Upper lobe of left lung (tissue), 4 donors: Measurements from ENCODE around the gene KBTBD4.

Source experiments
- CTCF ChIP-seq, 6 experiments: fragments of 450-650 bp in 4 of 6; fragments of 200-600 bp in 2 of 6; sonication (generic) in 2 of 6; IDR thresholded peaks; one replicate each; pipeline ENCODE4 v1.5.1; 2016 to 2019; ENCODE audit warnings: antibody characterized with exemption in 6 of 6
- EP300 ChIP-seq, 4 donors: sonication (generic); formaldehyde crosslinking; IDR thresholded peaks; one replicate each; pipeline ENCODE4 v1.5.1; 2017; ENCODE audit warnings: antibody characterized with exemption in 4 of 4, control low read depth in 2 of 4

- no peak for TF ChIP-seq CTCF (IDR thresholded peaks at IDR 0.05)
- TF ChIP-seq EP300 (IDR thresholded peaks at IDR 0.05), result no peak
Measured at GRCh38 chr11:47569646-47570045, 9.1 kb downstream of the KBTBD4 start.
